ENCODE measurements around the gene HRCT1. TPM values are rescaled to one million over a fixed set of nuclear protein-coding genes. Genes with fewer than 3 reads are reported as not detected.

Gene HRCT1
- total and polyA plus RNA-seq, 2 experiments from 2014 or later = not detected

- TF ChIP-seq ZNF462 (CRISPR knock-in tag; IDR thresholded peaks at IDR 0.05) (no peak), ETS1 (IDR thresholded peaks at IDR 0.05) (no peak), POLR2AphosphoS5 (IDR thresholded peaks at IDR 0.05; ENCODE audit: low read depth) (no peak), ZNF114 (CRISPR knock-in tag; IDR thresholded peaks at IDR 0.05) (no peak), NANOG (IDR thresholded peaks at IDR 0.05; ENCODE audit: borderline replicate concordance) (no peak), CTCF (conservative IDR thresholded peaks at IDR 0.05; ENCODE audit: low read depth in 2 of 2) (no peak)
Observed at GRCh38 chr9:35904338-35904737, 1.7 kb upstream of the HRCT1 start (continued).
